Mesodermal cell (in vitro differentiated cells): ENCODE results near the gene ZNF778.
"Not testable (repeated sequence)": the region's sequence is repeated elsewhere in the genome, so short reads cannot be mapped to it uniquely, and the experiment has no call there.

Experiments
- H3K27ac ChIP-seq: 2 replicates; pipeline ENCODE4 v1.7.0; 2013; ENCODE audit warnings: mild to moderate bottlenecking, low read depth, low read length, moderate library complexity; ENCODE audit not compliant: severe bottlenecking
- H3K36me3 ChIP-seq: 2 replicates; pipeline ENCODE4 v1.7.1; 2013; ENCODE audit warnings: mild to moderate bottlenecking, low read length, moderate library complexity; ENCODE audit not compliant: control insufficient read depth, insufficient read depth
- H3K4me1 ChIP-seq: one replicate; pipeline ENCODE4 v1.7.1; 2013; ENCODE audit warnings: mild to moderate bottlenecking, low read length; ENCODE audit not compliant: insufficient read depth, control insufficient read depth, poor library complexity, severe bottlenecking
- H3K4me3 ChIP-seq: 2 replicates; pipeline ENCODE4 v1.7.0; 2013; ENCODE audit warnings: low read length, control low read depth, mild to moderate bottlenecking; ENCODE audit not compliant: insufficient read depth, poor library complexity, severe bottlenecking; ENCODE audit errors: extremely low read depth
- H3K9me3 ChIP-seq: 2 replicates; pipeline ENCODE4 v1.7.1; 2013; ENCODE audit warnings: mild to moderate bottlenecking, low read length, moderate library complexity; ENCODE audit not compliant: control insufficient read depth
- WGBS, 2 experiments: methylation state at CpG; one replicate each; pipeline ENCODE4 v1.1.5; 2013; ENCODE audit warnings: missing lambda C conversion rate in 2 of 2; ENCODE audit not compliant: insufficient coverage in 2 of 2; 5-methylcytosine and 5-hydroxymethylcytosine counted together

ZNF778 gene

DNA sequence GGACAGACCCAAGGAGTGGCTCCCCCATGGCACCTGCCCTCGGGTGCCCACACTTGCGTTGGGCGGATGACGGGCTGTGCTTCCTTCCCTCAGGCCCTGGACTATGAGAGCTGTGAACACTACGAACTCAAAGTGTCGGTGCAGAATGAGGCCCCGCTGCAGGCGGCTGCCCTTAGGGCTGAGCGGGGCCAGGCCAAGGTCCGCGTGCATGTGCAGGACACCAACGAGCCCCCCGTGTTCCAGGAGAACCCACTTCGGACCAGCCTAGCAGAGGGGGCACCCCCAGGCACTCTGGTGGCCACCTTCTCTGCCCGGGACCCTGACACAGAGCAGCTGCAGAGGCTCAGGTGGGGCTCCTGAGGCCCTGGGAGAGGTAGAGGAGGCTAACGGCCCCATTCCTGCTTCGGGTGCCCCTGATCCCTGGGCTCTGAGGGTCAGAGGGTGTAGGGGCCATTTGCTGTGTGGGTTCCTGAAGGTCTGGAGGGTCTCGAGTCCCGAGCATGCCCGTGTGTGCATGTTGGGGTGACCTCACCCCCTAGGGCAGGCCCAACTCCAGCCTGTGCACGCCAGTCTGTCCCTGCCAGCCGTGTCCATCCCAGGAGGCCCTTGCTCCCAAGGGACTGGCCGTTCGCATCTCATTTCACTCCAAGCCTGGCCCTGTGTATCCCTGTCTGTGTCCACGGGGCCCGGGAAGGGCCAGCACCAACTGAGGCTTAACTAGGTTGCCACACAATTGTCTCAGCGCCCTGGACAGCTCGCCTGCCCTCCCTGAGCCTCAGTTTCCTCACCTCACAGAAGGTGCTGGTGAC is 27.1 kb upstream of the ZNF778 start:
- Histone ChIP-seq H3K4me3 (no peak overlapping the region), H3K36me3 (no peaks in the 10 kb centered on the region), H3K27ac (no peak overlapping the region), H3K4me1 (no peaks in the 10 kb centered on the region), H3K9me3 (no peaks in the 10 kb centered on the region)
- WGBS, 2 experiments: 80 to 85% methylated on average over 22 to 27 of the region's 28 CpGs

DNA sequence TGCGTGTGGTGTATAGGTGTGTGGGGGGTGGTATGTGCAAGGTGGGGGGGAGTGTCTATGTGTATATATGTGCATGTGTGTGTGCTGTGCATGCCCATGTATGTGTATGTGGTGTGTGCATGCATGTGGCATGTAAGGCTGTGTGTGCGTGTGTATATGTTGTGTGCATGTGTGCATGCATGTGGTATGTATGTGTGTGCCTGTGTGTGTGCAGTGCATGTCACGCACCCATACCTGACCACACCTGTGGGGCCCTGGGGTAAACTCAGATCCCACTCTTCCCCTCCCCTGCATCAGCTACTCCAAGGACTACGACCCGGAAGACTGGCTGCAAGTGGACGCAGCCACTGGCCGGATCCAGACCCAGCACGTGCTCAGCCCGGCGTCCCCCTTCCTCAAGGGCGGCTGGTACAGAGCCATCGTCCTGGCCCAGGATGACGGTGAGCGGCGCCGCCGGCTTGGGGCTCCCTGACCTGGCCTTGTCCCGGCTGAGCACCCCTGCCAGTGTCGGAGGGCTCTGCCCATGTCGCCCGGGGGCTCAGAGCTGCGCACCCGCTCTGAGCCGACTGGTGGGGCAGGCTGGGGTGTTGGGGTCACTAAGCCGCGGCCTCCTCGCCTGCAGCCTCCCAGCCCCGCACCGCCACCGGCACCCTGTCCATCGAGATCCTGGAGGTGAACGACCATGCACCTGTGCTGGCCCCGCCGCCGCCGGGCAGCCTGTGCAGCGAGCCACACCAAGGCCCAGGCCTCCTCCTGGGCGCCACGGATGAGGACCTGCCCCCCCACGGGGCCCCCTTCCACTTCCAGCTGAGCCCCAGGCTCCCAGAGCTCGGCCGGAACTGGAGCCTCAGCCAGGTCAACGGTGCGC is 26.2 kb upstream of the ZNF778 start:
- Histone ChIP-seq H3K4me1 (no peaks in the 10 kb centered on the region), H3K27ac (no peak overlapping the region), H3K9me3 (no peaks in the 10 kb centered on the region), H3K4me3 (no peak overlapping the region), H3K36me3 (no peaks in the 10 kb centered on the region)
- WGBS, 2 experiments: 87 to 90% methylated on average over 27 to 36 of the region's 44 CpGs

DNA sequence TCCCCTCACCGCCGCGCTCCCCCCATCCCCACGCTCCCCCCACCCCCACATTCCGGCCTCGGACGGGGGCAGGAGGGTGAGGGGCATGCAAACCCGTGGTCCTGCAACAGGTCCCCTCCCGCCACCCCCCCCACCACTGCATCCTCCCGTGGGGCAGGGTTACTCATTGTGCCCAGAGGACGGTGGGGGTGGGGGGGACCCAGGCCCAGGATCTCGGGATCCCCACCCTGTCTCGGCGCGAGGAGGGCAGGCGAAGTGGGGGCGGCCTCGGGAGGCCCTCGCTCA is 25.7 kb upstream of the ZNF778 start:
- H3K4me1 ChIP-seq: no peaks in the 10 kb centered on the region
- H3K9me3 ChIP-seq: no peaks in the 10 kb centered on the region
- no peak overlapping the region for H3K27ac ChIP-seq
- peak overlapping the region; percentile 14 for H3K4me3 ChIP-seq
- H3K36me3 ChIP-seq: no peaks in the 10 kb centered on the region
- 13 to 18% methylated on average over 8 of the region's 19 CpGs for WGBS, 2 experiments

DNA sequence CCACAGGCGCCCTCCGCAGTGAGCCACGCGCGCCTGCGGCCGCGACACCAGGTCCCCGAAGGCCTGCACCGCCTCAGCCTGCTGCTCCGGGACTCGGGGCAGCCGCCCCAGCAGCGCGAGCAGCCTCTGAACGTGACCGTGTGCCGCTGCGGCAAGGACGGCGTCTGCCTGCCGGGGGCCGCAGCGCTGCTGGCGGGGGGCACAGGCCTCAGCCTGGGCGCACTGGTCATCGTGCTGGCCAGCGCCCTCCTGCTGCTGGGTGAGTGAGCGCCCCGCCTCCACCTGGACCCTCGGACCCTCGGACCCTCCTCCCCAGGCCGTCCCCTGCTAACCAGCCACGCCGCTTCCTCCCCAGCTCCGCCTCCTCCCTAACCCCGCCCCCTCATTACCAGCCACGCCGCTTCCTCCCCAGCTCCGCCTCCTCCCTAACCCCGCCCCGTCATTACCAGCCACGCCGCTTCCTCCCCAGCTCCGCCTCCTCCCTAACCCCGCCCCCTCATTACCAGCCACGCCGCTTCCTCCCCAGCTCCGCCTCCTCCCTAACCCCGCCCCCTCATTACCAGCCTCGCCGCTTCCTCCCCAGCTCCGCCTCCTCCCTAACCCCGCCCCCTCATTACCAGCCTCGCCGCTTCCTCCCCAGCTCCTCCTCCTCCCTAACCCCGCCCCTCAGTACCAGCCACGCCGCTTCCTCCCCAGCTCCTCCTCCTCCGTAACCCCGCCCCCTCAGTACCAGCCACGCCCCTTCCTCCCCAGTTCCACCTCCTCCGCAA is 25.1 kb upstream of the ZNF778 start:
- H3K27ac ChIP-seq, H3K36me3 ChIP-seq, H3K9me3 ChIP-seq, H3K4me1 ChIP-seq: not testable (repeated sequence)
- H3K4me3 ChIP-seq: peak overlapping the region; percentile 14
- WGBS, 2 experiments: 2 to 3% methylated on average over 36 to 58 of the region's 63 CpGs

DNA sequence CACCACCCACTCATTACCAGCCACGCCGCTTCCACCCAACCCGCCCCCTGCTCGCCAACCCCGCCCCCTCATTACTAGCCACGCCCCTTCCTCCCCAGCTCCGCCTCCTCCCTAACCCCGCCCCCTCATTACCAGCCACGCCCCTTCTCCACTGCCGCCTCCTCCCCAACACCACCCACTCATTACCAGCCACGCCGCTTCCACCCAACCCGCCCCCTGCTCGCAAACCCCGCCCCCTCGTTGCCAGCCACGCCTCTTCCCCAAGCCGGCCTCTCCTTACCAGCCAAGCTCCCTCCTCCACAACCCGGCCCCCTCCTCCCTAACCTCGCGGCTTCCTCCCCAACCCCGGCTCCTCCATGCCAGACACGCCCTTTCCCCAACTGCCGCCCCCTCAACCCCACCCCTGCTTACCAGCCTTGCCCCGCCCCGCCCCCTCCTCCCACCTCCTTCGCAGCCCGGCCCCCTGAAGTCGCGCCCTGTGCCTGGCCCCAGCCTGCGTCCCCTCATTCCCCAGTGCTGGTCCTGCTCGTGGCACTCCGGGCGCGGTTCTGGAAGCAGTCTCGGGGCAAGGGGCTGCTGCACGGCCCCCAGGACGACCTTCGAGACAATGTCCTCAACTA is 24.4 kb upstream of the ZNF778 start:
- H3K4me1 ChIP-seq: no peaks in the 10 kb centered on the region

DNA sequence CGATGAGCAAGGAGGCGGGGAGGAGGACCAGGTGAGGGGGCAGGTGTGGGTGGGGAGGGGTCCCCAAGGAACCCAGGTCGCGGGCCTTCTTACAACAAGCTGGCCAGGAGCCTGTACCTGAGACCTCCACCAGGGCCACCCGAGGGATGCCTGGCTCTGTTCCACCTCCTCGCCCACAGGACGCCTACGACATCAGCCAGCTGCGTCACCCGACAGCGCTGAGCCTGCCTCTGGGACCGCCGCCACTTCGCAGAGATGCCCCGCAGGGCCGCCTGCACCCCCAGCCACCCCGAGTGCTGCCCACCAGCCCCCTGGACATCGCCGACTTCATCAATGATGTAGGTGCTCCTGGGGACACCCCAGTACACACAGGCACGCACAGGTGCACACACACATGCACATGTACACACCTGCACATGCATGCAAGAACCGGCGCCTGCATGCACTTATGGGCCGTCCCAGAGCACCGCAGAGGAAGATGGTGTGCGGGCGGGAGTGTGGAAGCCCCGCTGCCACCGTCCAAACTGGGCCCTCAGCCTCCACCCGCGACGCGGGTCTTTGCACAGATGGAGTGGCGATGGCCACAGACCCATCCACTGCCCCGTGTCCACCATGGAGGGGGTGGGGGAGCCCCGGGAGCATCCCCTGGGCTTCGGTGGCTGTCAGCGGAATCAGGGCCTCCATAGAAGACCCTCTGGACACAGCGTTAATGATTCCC is 23.8 kb upstream of the ZNF778 start:
- WGBS, 2 experiments: 89 to 91% methylated on average over 32 to 35 of the region's 38 CpGs
- H3K36me3 ChIP-seq: no peaks in the 10 kb centered on the region
- H3K9me3 ChIP-seq: no peaks in the 10 kb centered on the region
- H3K4me3 ChIP-seq: no peak overlapping the region
- no peaks in the 10 kb centered on the region for H3K4me1 ChIP-seq
- H3K27ac ChIP-seq: no peak overlapping the region

More for the DNA sequence above, 24.4 kb upstream of the ZNF778 start:
- no peaks in the 10 kb centered on the region for H3K36me3 ChIP-seq
- no peak overlapping the region for H3K4me3 ChIP-seq
- 26 to 32% methylated on average over 13 to 15 of the region's 39 CpGs for WGBS, 2 experiments
- no peaks in the 10 kb centered on the region for H3K9me3 ChIP-seq
- no peak overlapping the region for H3K27ac ChIP-seq

DNA sequence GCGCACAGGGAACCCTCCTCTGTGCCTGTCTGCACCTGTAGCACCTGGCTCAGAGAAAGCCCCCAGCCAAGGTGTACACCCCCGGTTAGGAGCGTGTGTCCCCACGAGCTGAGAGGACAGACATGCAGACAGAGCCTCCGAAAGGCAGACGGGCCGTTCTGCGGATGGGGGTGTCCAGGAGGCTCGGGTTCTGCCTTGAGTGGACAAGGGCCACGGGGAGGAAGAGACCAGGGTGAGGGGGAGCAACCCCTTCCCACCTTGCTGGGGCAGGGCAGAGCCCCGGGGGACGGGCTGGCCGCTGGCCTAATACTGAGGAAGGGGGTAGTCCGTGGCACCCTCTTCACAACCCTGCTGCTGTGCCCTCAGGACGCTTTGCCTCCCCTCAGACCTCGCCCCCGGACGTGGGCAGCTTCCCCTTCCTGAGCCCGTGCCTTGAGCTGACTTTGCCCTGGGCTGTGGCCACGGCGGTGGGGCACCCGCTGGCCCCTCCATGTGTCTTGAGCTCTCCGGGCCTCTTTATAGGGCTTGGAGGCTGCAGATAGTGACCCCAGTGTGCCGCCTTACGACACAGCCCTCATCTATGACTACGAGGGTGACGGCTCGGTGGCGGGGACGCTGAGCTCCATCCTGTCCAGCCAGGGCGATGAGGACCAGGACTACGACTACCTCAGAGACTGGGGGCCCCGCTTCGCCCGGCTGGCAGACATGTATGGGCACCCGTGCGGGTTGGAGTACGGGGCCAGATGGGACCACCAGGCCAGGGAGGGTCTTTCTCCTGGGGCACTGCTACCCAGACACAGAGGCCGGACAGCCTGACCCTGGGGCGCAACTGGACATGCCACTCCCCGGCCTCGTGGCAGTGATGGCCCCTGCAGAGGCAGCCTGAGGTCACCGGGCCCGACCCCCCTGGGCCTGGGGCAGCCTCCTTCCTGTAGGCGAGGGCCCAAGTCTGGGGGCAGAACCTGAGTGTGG is 22.9 kb upstream of the ZNF778 start:
- 92 to 93% methylated on average over 40 to 41 of the region's 45 CpGs for WGBS, 2 experiments
- H3K36me3 ChIP-seq: no peaks in the 10 kb centered on the region
- H3K4me3 ChIP-seq: no peak overlapping the region
- H3K4me1 ChIP-seq: no peaks in the 10 kb centered on the region
- no peak overlapping the region for H3K27ac ChIP-seq
- no peaks in the 10 kb centered on the region for H3K9me3 ChIP-seq

DNA sequence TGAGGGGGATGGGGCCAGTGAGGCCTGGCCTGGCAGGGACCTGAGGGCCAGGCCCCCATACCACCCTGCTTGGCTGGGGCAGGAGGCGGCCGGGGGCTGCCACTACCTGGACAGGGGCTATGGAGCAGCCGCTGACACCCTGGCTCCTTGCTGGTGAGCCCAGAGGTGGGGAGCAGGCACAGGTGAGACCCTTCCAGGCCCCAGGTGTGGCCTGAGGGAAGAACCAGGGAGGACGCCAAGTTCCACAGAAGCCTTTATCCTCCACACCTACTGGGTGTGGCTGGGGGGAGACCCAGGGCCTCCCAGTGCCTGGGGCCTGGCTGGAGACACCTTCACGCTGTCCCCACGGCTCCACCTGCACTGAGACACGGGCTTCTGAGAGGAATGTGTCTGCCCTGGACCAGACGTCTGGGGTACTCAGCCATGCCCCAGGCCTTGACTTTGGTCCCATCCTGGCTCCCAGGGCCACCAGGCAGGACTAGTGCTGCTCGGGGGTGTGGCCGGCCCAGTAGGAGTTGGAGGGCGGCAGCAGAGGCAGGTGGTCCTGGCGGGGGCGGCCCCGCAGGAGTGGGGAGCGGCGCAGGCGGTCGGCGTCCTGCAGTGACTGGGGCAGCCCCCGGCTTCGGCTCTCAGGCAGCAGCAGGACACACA is 21.9 kb upstream of the ZNF778 start:
- Histone ChIP-seq H3K36me3 (no peaks in the 10 kb centered on the region), H3K27ac (no peak overlapping the region), H3K9me3 (no peaks in the 10 kb centered on the region), H3K4me1 (no peaks in the 10 kb centered on the region), H3K4me3 (no peak overlapping the region)
- whole genome bisulfite sequencing, 2 experiments: 91% methylated on average over 20 to 21 of the region's 21 CpGs

DNA sequence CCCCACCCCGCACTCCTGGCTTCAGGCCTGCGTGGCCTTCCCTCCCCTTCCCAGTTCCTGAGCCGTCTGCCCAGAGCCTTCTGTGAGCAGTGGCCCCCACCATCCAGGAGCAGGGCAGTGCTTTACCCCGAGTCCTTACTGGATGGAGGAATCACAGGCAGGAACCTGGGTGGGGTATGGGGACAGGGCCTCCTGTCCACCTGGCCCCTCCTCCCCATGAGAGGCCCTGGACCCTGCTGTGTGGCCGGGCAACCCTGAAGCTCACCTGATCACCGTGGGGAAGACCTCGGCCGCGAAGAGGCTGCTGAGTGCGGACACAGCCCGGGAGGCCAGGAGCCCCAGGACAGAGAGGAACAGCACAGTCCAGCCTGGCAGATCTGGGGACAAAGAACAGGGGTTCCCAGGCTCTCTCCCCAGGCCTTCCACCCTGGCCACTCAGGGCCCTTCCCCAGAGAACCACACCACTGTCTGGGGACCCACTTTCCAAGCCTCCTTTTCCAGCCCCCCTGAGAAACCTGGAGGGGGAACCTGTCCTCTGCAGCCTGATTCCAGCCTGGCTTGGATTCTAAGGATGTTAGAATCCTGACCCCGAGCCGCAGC is 20.4 kb upstream of the ZNF778 start:
- H3K4me1 ChIP-seq: peaks cover 2% of the 10 kb centered on the region
- no peaks in the 10 kb centered on the region for H3K36me3 ChIP-seq
- H3K4me3 ChIP-seq: no peak overlapping the region
- no peak overlapping the region for H3K27ac ChIP-seq
- 90 to 92% methylated on average over 9 to 12 of the region's 13 CpGs for WGBS, 2 experiments
- H3K9me3 ChIP-seq: no peaks in the 10 kb centered on the region
